HG03575 (cell line): ENCODE measurements around the gene ADAMTS4.

Experiments used
- ATAC-seq: cut with Tn5 transposase; IDR thresholded peaks from one replicate; pipeline ENCODE4 v1.9.1; 2021; ENCODE audit not compliant: unreplicated experiment, insufficient number of reproducible peaks, low FRiP score; ENCODE audit errors: extremely low read depth

Gene ADAMTS4

GRCh38 chr1:161160671-161161145, 38.1 kb downstream of the ADAMTS4 start:
- no peak for ATAC-seq

DNA sequence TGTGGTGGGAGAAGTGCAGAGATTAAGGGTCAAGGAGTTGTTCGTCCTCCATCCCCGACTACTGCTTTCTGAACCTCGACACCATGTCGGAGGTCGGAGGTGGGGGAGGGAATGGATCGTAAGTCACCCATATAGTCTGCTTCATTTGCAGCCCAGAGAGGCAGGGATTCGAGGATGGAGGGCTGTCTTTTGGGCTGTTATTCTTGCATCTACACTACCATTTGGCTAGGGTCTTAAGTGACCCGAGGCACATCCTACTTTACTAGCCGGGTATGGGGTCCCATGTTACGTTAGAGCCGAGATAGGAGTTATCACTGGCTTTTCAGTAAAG, 39.0 kb downstream of the ADAMTS4 start:
- ATAC-seq: no peak

DNA sequence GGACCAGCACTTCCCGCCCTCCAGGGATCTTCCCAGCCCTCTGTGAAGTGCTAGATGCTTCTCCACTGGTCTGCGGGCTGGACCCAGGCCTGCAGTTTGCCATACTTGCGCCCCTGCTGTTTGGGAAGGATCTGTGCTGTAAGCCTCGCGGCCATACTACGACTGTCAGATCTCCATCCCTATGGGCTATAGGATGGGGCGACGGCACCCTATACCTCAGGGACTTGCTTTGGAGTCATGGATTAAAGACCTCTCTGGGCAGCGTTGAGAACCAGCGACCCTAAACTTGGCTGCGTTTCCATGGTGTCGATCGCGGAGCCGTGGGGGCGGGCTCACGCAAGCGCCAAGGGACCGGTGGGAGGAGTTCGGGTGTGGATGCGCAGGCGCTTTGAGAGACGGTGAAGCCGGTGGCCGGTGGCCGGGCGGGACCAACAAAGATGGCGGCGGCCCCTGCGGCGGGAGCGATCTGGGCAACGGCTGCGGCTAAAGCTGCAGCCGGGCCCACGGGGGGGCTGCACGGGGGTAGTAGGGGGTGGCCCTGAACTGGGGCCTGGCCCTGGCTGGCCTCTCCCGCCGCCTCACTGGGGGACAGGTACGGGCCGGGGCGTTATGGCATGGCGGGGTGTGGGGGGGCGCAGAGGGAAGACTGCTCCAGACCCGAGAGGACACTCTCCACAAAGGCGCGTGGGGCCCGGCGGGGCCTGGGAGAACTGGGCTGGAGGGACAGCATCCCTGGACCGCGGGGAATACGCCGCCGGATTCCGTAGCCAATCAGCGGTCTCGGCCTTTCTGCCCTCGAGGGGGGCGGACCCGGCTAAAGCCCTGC, 39.6 kb downstream of the ADAMTS4 start, which contains the start of gene USP21:
Gene USP21 (plus strand): TSS at position 414 of the 826 bp plus-strand sequence. CDS start 1,141 bp downstream, outside the sequence.
- no peak for ATAC-seq

- ATAC-seq: no peak
Measured at GRCh38 chr1:161158316-161159010, 40.4 kb downstream of the ADAMTS4 start.

- no peak for ATAC-seq
Measured at GRCh38 chr1:161157867-161158266, 41.0 kb downstream of the ADAMTS4 start.

- ATAC-seq: no peak
Measured at GRCh38 chr1:161153682-161154337, 45.0 kb downstream of the ADAMTS4 start, which contains the start of gene UFC1. UFC1 (plus strand) TSS chr1:161153978; CDS start chr1:161153998, 20 bp downstream.

- ATAC-seq: no peak
Measured at GRCh38 chr1:161153176-161153575, 45.7 kb downstream of the ADAMTS4 start.

- ATAC-seq: no peak
Measured at GRCh38 chr1:161145832-161146231, 53.0 kb downstream of the ADAMTS4 start.

DNA sequence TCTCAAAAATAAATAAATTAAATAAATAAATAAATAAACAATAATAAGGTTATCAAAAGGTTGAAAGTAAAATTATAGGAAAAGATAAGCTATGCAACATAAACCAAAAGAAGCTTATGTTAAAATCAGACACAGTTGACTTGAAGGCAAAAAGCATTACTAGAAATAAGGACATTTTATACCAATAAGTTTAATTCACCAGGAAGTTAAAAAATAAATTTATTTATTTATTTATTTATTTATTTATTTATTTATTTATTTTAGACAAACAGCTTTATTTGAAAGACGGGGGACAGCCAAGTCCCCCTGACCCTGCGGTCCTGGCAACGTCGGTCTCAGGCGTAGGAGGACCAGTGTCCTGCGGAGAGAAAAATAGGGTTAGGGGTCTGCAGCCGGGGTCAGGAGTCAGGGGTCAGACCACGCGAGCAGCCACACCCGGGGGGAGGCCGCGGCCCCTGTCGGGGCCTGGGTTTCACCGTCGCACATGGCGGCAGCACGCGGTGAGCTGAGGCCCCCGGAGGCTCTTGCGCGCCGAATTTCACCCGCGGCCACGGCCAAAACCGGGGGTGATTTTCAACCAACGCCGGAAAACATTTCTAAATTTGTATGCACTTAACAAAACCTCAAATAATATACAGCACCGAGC, 58.0 kb downstream of the ADAMTS4 start:
- no peak for ATAC-seq

- ATAC-seq: no peak
Measured at GRCh38 chr1:161139766-161140165, 59.1 kb downstream of the ADAMTS4 start.

- no peak for ATAC-seq
Measured at GRCh38 chr1:161138431-161138830, 60.4 kb downstream of the ADAMTS4 start.

DNA sequence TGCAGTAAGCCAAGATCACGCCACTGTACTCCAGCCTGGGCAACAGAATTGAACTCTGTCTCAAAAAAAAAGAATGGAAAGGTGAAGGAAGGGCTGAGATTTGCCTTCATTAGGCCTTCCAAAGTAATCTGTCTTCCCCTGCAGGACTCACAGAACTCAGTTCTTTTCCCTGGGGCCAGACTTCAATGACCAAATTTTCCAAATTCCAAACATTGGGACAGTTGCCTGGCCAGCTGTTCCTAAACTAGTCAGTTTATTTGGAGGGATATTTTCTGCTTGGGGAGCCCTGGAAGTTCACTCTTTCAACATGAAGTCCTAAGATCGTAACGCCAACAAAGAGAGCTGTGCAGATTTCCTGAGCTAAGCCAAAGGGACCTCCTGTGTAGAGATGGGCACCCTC, 61.0 kb downstream of the ADAMTS4 start:
- no peak for ATAC-seq
